AG10803 (cell line): ENCODE data around the gene ELOVL7.

Experiments used
- DNase-seq: peaks from one replicate; pipeline ENCODE4 v3.0.0; 2010; ENCODE audit warnings: low read depth
- H3K4me3 ChIP-seq: 2 replicates; pipeline ENCODE4 v1.5.1; 2011; ENCODE audit warnings: mild to moderate bottlenecking, low read length, control low read depth
- CTCF ChIP-seq: conservative IDR thresholded peaks from 2 replicates; pipeline ENCODE4 v1.5.1; 2011; ENCODE audit warnings: mild to moderate bottlenecking, low read length, control low read depth, inconsistent platforms

The ELOVL7 gene

GRCh38 chr5:60794691-60795090, 49.4 kb downstream of the ELOVL7 start:
- DNase-seq = no peak
- H3K4me3 ChIP-seq = no peak overlapping the region
- no peak for TF ChIP-seq CTCF

GRCh38 chr5:60792438-60792837, 51.6 kb downstream of the ELOVL7 start:
- H3K4me3 ChIP-seq = no peak overlapping the region
- no peak for TF ChIP-seq CTCF
- no peak for DNase-seq

- DNase-seq = no peak
- no peak for TF ChIP-seq CTCF
- H3K4me3 ChIP-seq = no peak overlapping the region
These were observed 54.5 kb downstream of the ELOVL7 start for GRCh38 chr5:60789551-60789950.

GRCh38 chr5:60788863-60789513, 55.1 kb downstream of the ELOVL7 start:
- DNase-seq = no peak
- no peak for TF ChIP-seq CTCF
- no peak overlapping the region for H3K4me3 ChIP-seq

GRCh38 chr5:60779466-60779865, 64.6 kb downstream of the ELOVL7 start:
- TF ChIP-seq CTCF = no peak
- no peak for DNase-seq
- H3K4me3 ChIP-seq = no peak overlapping the region

- DNase-seq = no peak
- no peak overlapping the region for H3K4me3 ChIP-seq
- TF ChIP-seq CTCF = no peak
These were observed 67.7 kb downstream of the ELOVL7 start for GRCh38 chr5:60776343-60776742.

GRCh38 chr5:60765019-60765709, 78.9 kb downstream of the ELOVL7 start:
- DNase-seq = no peak
- H3K4me3 ChIP-seq = no peak overlapping the region
- no peak for TF ChIP-seq CTCF
